ENCODE data around the gene CDH7. TPM values are rescaled to one million over a fixed set of nuclear protein-coding genes. Genes with fewer than 3 reads are reported as not detected.

The CDH7 gene
- total and polyA plus RNA-seq, 2 of the 13 experiments (the other 11 are each of a cell fraction or from before 2014, with no cell fraction given): not detected

- TF ChIP-seq USF2 (IDR thresholded peaks at IDR 0.05; ENCODE audit: low read depth, low read length): no peak
- TF ChIP-seq USF2 (CRISPR knock-in tag; IDR thresholded peaks at IDR 0.05; ENCODE audit: borderline replicate concordance): no peak
- TF ChIP-seq MIER3 (CRISPR knock-in tag; IDR thresholded peaks at IDR 0.05; ENCODE audit: borderline replicate concordance): no peak
Measured at GRCh38 chr18:65735155-65735554, 15.7 kb upstream of the CDH7 start (continued).

- CTCF ChIA-PET (ENCODE audit: low intra/inter-chr PET ratio, low total read pairs): no interaction called here
- no peaks in the 10 kb centered on the region for H4K20me1 ChIP-seq (ENCODE audit: insufficient read depth, low read length)
- WGBS (ENCODE audit: low lambda C conversion rate): 0% methylated on average over 2 of the region's 2 CpGs
- no peak for DNase-seq (ENCODE audit: low spot score)
- H3K4me3 ChIP-seq (replicated peaks in 1 of 3; ENCODE audit: insufficient read depth in 1 of 3, low read depth in 2 of 3, low read length in 3 of 3): no peak overlapping the region
- H3K36me3 ChIP-seq (replicated peaks in 1 of 2; ENCODE audit: control insufficient read depth in 1 of 2, insufficient read depth in 2 of 2, low read length in 2 of 2): no peaks in the 10 kb centered on the region
- no peaks in the 10 kb centered on the region for H3K79me2 ChIP-seq (ENCODE audit: insufficient read depth, low read length)
- no TSS peak for BruUV-seq (replicated peaks)
- H2AFZ ChIP-seq (ENCODE audit: low read length): no peak overlapping the region
- no peak overlapping the region for H3K27ac ChIP-seq (ENCODE audit: extremely low read length, insufficient read depth, low read length)
- intact Hi-C loops (cut with micrococcal nuclease; ENCODE audit: unreplicated experiment): no loop called here
- in situ Hi-C loops (cut with HindIII; ENCODE audit: extremely low pct_ligation_motif_present, low pct_unique_long_range_greater_than_20kb): loop anchor here (10.0 kb wide), 1 partner anchor 757 kb away; no protein-coding TSS in a partner anchor
- POLR2A ChIA-PET: no interaction called here
- H3K27me3 ChIP-seq (ENCODE audit: control insufficient read depth in 1 of 2, insufficient read depth in 2 of 2, low read length in 2 of 2): no peaks in the 10 kb centered on the region
- no peak for ATAC-seq
- FAIRE-seq: no peak
- no peak overlapping the region for H3K9ac ChIP-seq (ENCODE audit: insufficient read depth, low read depth, low read length)
- H3K9me3 ChIP-seq (ENCODE audit: low read length): no peaks in the 10 kb centered on the region
- H3K4me2 ChIP-seq (ENCODE audit: low read depth, low read length): no peak overlapping the region
- H3K4me1 ChIP-seq (ENCODE audit: insufficient read depth, low read length): no peaks in the 10 kb centered on the region
- TF ChIP-seq ZNF512B (CRISPR knock-in tag; IDR thresholded peaks at IDR 0.05; ENCODE audit: borderline replicate concordance) (no peak), RELA (CRISPR knock-in tag; IDR thresholded peaks at IDR 0.05) (no peak), ZKSCAN5 (CRISPR knock-in tag; IDR thresholded peaks at IDR 0.05) (no peak), SKIL (CRISPR knock-in tag; IDR thresholded peaks at IDR 0.05; ENCODE audit: borderline replicate concordance) (no peak), STAT5B (CRISPR knock-in tag; IDR thresholded peaks at IDR 0.05) (no peak), ZNF503 (CRISPR knock-in tag; IDR thresholded peaks at IDR 0.05) (no peak), RBM22 (optimal IDR thresholded peaks at IDR 0.05; ENCODE audit: low read length) (no peak), ZBTB20 (CRISPR knock-in tag; IDR thresholded peaks at IDR 0.05; ENCODE audit: borderline replicate concordance, low read depth) (no peak), ZBTB14 (CRISPR knock-in tag; IDR thresholded peaks at IDR 0.05) (no peak)
Measured at GRCh38 chr18:65737471-65737955, 13.3 kb upstream of the CDH7 start.

Data from HepG2 (cell line).